Uterus (tissue), 2 donors: ENCODE results near the gene RASSF8.

Experiments used
- POLR2A ChIP-seq, 2 donors: fragments of 450-650 bp; IDR thresholded peaks; one replicate each; pipeline ENCODE4 v1.6.1; 2016; ENCODE audit warnings: antibody characterized with exemption in 2 of 2, mild to moderate bottlenecking in 1 of 2, moderate library complexity in 1 of 2
- TF ChIP-seq, protein P1 (sequence below), 4 experiments: fragments of 200-600 bp in 2 of 4; fragments of 450-650 bp in 2 of 4; sonication (generic) in 2 of 4; IDR thresholded peaks; one replicate each; pipeline ENCODE4 v1.5.1; 2016 to 2019; ENCODE audit warnings: antibody characterized with exemption in 4 of 4, mild to moderate bottlenecking in 2 of 4, moderate library complexity in 1 of 4

DNA sequence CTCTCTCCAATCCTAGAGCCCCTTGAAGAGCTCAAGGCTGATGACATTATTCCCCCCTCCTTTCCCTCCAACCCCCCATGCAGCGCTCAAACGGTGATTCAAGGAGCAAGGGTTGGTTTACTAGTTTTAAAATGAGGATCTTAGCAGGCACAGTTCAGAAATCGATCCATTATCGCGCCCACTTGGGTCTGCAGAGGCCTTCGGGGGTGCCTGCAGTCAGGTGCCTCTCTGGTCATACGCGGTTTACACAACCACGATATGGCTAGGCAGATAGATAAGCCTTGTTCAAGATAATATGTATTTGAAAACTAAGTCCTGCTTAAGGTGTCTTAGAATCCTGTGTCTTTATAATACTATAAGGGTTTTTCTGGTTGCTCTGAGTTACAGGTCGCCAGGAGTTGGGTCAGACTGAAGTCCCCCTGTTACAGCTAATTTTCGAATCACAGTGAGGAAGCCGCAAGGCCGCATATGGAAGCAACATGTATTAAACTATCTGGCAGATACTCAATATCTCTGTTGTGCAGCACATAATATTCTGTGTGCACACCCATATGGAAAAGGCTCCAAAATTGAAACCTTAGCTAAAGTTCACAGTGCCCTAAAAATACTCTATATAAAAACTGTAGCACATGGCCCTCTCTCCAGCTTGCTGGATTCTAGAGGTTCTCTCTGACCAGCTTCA, 156.4 kb downstream of the RASSF8 start:
- TF ChIP-seq POLR2A (IDR thresholded peaks at IDR 0.05) = no peak
- TF ChIP-seq, protein P1, sequence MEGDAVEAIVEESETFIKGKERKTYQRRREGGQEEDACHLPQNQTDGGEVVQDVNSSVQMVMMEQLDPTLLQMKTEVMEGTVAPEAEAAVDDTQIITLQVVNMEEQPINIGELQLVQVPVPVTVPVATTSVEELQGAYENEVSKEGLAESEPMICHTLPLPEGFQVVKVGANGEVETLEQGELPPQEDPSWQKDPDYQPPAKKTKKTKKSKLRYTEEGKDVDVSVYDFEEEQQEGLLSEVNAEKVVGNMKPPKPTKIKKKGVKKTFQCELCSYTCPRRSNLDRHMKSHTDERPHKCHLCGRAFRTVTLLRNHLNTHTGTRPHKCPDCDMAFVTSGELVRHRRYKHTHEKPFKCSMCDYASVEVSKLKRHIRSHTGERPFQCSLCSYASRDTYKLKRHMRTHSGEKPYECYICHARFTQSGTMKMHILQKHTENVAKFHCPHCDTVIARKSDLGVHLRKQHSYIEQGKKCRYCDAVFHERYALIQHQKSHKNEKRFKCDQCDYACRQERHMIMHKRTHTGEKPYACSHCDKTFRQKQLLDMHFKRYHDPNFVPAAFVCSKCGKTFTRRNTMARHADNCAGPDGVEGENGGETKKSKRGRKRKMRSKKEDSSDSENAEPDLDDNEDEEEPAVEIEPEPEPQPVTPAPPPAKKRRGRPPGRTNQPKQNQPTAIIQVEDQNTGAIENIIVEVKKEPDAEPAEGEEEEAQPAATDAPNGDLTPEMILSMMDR (IDR thresholded peaks at IDR 0.05) = no peak
